ENCODE data around the gene TIGD3.

TIGD3 gene

GRCh38 chr11:65354265-65355012, at the start of gene TIGD3:
TSS of gene TIGD3 (plus strand) at chr11:65354751. CDS start at chr11:65355809, 1,058 bp downstream.
- DNase-seq (ENCODE audit: low read depth), result peak; percentile 79
- peak within 1 kb of the TSS; percentile 57 for H3K4me3 ChIP-seq (ENCODE audit: low read depth, low read length)
- TF ChIP-seq, protein P1, sequence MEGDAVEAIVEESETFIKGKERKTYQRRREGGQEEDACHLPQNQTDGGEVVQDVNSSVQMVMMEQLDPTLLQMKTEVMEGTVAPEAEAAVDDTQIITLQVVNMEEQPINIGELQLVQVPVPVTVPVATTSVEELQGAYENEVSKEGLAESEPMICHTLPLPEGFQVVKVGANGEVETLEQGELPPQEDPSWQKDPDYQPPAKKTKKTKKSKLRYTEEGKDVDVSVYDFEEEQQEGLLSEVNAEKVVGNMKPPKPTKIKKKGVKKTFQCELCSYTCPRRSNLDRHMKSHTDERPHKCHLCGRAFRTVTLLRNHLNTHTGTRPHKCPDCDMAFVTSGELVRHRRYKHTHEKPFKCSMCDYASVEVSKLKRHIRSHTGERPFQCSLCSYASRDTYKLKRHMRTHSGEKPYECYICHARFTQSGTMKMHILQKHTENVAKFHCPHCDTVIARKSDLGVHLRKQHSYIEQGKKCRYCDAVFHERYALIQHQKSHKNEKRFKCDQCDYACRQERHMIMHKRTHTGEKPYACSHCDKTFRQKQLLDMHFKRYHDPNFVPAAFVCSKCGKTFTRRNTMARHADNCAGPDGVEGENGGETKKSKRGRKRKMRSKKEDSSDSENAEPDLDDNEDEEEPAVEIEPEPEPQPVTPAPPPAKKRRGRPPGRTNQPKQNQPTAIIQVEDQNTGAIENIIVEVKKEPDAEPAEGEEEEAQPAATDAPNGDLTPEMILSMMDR (IDR thresholded peaks at IDR 0.05; ENCODE audit: control insufficient read depth, extremely low read depth, insufficient read depth), result no peak

- no peak overlapping the region for H3K4me3 ChIP-seq (ENCODE audit: low read depth, low read length)
- TF ChIP-seq, protein P1 (IDR thresholded peaks at IDR 0.05; ENCODE audit: control insufficient read depth, extremely low read depth, insufficient read depth), result no peak
- no peak for DNase-seq (ENCODE audit: low read depth)
Observed at GRCh38 chr11:65305501-65306268, 48.9 kb upstream of the TIGD3 start.

DNA sequence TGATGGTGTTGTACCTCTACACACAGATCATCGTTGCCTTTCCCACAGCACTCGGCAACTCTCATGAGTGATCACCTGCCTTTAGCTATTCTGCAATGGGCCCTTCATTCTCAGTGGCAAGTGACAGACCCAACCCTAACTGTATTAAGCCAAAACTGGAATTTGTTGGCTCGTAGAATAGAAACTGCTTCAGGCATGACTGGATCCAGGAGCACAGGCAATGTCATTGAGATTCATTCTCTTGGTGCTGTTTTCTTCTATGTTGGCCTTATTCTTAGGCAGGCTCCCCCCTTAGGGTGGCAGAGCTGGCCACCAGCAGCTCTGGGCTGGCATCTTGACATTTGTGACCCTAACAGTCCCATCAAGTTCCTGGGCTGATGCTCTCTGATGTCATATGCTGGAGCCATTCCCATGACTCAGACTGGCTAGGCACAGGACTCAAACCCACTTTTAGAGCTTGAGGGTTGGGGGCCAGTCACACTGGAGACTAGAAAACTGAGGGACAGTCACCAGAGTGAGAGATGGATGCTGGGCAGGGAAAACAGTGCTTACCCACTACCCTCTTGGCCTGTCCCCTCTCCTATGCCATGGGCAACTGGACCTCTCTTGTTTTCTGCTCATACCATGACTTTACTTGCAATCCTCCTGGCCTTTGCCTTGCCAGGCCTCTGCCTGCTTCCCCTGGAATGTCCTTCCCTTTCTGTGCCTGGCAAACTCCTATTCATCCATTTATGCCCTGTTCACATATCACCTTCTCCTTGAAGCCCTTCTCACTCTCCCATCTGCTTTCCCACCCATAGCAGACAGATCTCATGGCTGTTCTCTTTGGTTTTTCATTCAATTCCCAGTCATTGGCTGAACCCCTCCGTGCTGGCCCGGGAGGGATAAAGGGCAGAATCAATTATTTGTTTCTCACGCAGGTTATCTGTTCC, 47.0 kb upstream of the TIGD3 start:
- no peak overlapping the region for H3K4me3 ChIP-seq (ENCODE audit: low read depth, low read length)
- no peak for DNase-seq (ENCODE audit: low read depth)

GRCh38 chr11:65308281-65308891, 46.2 kb upstream of the TIGD3 start:
- H3K4me3 ChIP-seq (ENCODE audit: low read depth, low read length), result no peak overlapping the region
- TF ChIP-seq, protein P1 (IDR thresholded peaks at IDR 0.05; ENCODE audit: control insufficient read depth, extremely low read depth, insufficient read depth), result no peak
- no peak for DNase-seq (ENCODE audit: low read depth)

More for the DNA sequence above, 47.0 kb upstream of the TIGD3 start:
- TF ChIP-seq, protein P1 (IDR thresholded peaks at IDR 0.05; ENCODE audit: control insufficient read depth, extremely low read depth, insufficient read depth), result no peak

DNA sequence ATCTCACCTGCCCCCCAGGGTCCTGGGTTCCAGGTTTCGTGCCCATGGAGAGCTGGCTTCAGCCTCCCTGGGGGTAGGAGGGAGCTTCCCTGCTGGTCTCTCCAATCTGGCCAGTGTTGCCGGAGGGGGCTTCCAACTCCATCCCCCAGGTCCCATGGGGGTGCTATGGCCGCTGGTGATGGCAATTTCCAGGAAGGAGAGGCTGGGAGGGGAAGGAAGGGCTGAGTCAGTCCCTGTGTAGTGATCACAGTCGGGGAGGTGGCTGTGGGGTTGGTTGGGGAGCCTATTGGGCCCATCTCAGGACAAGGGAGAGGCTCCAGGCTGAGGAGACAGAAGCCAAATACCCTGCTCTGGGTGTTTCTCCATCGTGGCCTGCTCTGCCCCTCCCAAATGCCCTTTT, 45.5 kb upstream of the TIGD3 start:
- H3K4me3 ChIP-seq (ENCODE audit: low read depth, low read length), result no peak overlapping the region
- TF ChIP-seq, protein P1 (IDR thresholded peaks at IDR 0.05; ENCODE audit: control insufficient read depth, extremely low read depth, insufficient read depth), result no peak
- DNase-seq (ENCODE audit: low read depth), result no peak

DNA sequence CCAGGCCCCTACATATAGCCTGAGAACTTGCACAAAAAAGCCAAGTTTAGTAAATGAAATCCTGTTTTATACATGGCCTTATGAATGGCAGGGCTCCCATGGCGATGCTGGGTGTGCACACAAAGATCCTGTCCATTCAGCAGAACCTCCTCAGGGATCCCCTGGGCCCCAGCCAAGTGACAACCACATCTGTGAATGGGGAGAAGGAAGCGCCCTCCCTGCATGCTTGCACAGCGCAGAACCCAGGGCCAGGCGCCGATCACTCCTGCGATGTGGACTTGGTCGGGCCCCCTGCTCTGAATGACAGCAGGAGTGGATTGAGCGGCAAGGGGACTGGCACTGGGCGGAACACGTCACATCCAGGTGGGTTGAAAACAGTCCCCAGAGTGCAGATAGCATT, 44.3 kb upstream of the TIGD3 start:
- TF ChIP-seq, protein P1 (IDR thresholded peaks at IDR 0.05; ENCODE audit: control insufficient read depth, extremely low read depth, insufficient read depth), result no peak
- H3K4me3 ChIP-seq (ENCODE audit: low read depth, low read length), result no peak overlapping the region
- no peak for DNase-seq (ENCODE audit: low read depth)

Data from LNCaP clone FGC (cell line).